ENCODE results near the gene NRP2. TPM values are rescaled to one million over a fixed set of nuclear protein-coding genes. Genes with fewer than 3 reads are reported as not detected.

Gene NRP2
- polyA plus RNA-seq, 1 experiment, result 114 TPM

GRCh38 chr2:205730701-205731582, 48.6 kb downstream of the NRP2 start:
- no peaks in the 10 kb centered on the region for H3K9me3 ChIP-seq (ENCODE audit: control insufficient read depth, insufficient read depth, low read length)
- no peak for DNase-seq (ENCODE audit: low read depth, low spot score)
- peak overlapping the region; percentile 89 for H3K27ac ChIP-seq (ENCODE audit: low read depth, low read length)
- POLR2A ChIA-PET, result interaction anchor here (1.0 to 2.0 kb wide), 9 partner anchors 11 to 48 kb away, joined by 3 to 26 read pairs (median 7); partner anchors contain the start of gene NRP2
- no peaks in the 10 kb centered on the region for H3K27me3 ChIP-seq (ENCODE audit: control insufficient read depth, insufficient read depth, low read length)
- TF ChIP-seq, protein P1, sequence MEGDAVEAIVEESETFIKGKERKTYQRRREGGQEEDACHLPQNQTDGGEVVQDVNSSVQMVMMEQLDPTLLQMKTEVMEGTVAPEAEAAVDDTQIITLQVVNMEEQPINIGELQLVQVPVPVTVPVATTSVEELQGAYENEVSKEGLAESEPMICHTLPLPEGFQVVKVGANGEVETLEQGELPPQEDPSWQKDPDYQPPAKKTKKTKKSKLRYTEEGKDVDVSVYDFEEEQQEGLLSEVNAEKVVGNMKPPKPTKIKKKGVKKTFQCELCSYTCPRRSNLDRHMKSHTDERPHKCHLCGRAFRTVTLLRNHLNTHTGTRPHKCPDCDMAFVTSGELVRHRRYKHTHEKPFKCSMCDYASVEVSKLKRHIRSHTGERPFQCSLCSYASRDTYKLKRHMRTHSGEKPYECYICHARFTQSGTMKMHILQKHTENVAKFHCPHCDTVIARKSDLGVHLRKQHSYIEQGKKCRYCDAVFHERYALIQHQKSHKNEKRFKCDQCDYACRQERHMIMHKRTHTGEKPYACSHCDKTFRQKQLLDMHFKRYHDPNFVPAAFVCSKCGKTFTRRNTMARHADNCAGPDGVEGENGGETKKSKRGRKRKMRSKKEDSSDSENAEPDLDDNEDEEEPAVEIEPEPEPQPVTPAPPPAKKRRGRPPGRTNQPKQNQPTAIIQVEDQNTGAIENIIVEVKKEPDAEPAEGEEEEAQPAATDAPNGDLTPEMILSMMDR (IDR thresholded peaks at IDR 0.05; ENCODE audit: low read depth, low read length), result no peak
- no peak overlapping the region for H3K4me3 ChIP-seq (ENCODE audit: low read depth, low read length)
- CTCF ChIA-PET, result interaction anchor here (0.5 to 1.3 kb wide), 4 partner anchors 26 to 195 kb away, joined by 3 to 5 read pairs (median 3); no protein-coding TSS in a partner anchor

GRCh38 chr2:205731583-205731981, 49.3 kb downstream of the NRP2 start:
- peak; percentile 86 for DNase-seq (ENCODE audit: low read depth, low spot score)
- no peaks in the 10 kb centered on the region for H3K9me3 ChIP-seq (ENCODE audit: control insufficient read depth, insufficient read depth, low read length)
- H3K27me3 ChIP-seq (ENCODE audit: control insufficient read depth, insufficient read depth, low read length), result no peaks in the 10 kb centered on the region
- CTCF ChIA-PET, result interaction anchor here (0.5 to 1.2 kb wide), 4 partner anchors 26 to 56 kb away, joined by 3 read pairs; no protein-coding TSS in a partner anchor
- no peak overlapping the region for H3K4me3 ChIP-seq (ENCODE audit: low read depth, low read length)
- TF ChIP-seq, protein P1 (IDR thresholded peaks at IDR 0.05; ENCODE audit: low read depth, low read length), result no peak
- POLR2A ChIA-PET, result interaction anchor here (1.0 to 2.0 kb wide), 8 partner anchors 12 to 49 kb away, joined by 3 to 26 read pairs (median 8); partner anchors contain the start of gene NRP2
- H3K27ac ChIP-seq (ENCODE audit: low read depth, low read length), result peak overlapping the region; percentile 89

GRCh38 chr2:205732314-205732713, 50.0 kb downstream of the NRP2 start:
- ChIA-PET CTCF (interaction anchor here (1.2 kb wide), 1 partner anchor 56 kb away, joined by 3 read pairs; no protein-coding TSS in a partner anchor), POLR2A (interaction anchor here (1.8 to 2.0 kb wide), 7 partner anchors 21 to 50 kb away, joined by 5 to 26 read pairs (median 9); partner anchors contain the start of gene NRP2)
- peak overlapping the region; percentile 82 for H3K27ac ChIP-seq (ENCODE audit: low read depth, low read length)
- H3K4me3 ChIP-seq (ENCODE audit: low read depth, low read length), result no peak overlapping the region
- no peaks in the 10 kb centered on the region for H3K27me3 ChIP-seq (ENCODE audit: control insufficient read depth, insufficient read depth, low read length)
- no peaks in the 10 kb centered on the region for H3K9me3 ChIP-seq (ENCODE audit: control insufficient read depth, insufficient read depth, low read length)
- TF ChIP-seq, protein P1 (IDR thresholded peaks at IDR 0.05; ENCODE audit: low read depth, low read length), result no peak
- no peak for DNase-seq (ENCODE audit: low read depth, low spot score)

GRCh38 chr2:205733082-205733481, 50.8 kb downstream of the NRP2 start:
- ChIA-PET POLR2A (interaction anchor here (1.9 kb wide), 1 partner anchor 26 kb away, joined by 5 read pairs; no protein-coding TSS in a partner anchor), CTCF (interaction anchor here (1.5 kb wide), 1 partner anchor 46 kb away, joined by 4 read pairs; no protein-coding TSS in a partner anchor)
- peak overlapping the region; percentile 73 for H3K27ac ChIP-seq (ENCODE audit: low read depth, low read length)
- H3K9me3 ChIP-seq (ENCODE audit: control insufficient read depth, insufficient read depth, low read length), result no peaks in the 10 kb centered on the region
- DNase-seq (ENCODE audit: low read depth, low spot score), result no peak
- no peaks in the 10 kb centered on the region for H3K27me3 ChIP-seq (ENCODE audit: control insufficient read depth, insufficient read depth, low read length)
- TF ChIP-seq, protein P1 (IDR thresholded peaks at IDR 0.05; ENCODE audit: low read depth, low read length), result no peak
- no peak overlapping the region for H3K4me3 ChIP-seq (ENCODE audit: low read depth, low read length)

Data from AG04450 (cell line).